HG03460 (cell line): ENCODE measurements around the gene KDM5C.

Experiments
- ATAC-seq: cut with Tn5 transposase; IDR thresholded peaks from one replicate; pipeline ENCODE4 v1.9.1; 2021; ENCODE audit not compliant: unreplicated experiment

The KDM5C gene

GRCh38 chrX:53251307-53251706 lies 26.3 kb upstream of the KDM5C start:
- ATAC-seq, result no peak

DNA sequence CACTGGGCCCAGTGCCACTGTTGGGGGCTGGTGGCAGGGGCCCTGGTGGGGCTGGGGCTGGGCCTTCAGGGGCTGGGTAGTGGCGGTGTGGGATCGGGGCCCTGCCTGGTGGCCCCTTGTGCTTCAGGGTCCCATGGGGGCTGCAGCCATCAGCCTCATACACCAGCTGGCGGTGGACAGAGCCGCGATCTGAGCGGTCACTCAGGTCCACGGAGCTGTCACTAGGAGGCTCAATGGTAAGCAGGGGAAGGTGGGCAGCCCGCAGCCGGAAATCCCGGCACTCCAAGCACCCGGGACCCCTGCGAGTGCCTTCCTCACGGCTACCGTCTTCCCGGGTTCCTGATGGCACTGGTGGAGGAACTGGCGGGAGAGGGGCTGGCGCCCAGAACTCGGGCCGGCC lies 25.5 kb upstream of the KDM5C start:
- no peak for ATAC-seq

GRCh38 chrX:53249408-53250042 lies 24.5 kb upstream of the KDM5C start:
- no peak for ATAC-seq

DNA sequence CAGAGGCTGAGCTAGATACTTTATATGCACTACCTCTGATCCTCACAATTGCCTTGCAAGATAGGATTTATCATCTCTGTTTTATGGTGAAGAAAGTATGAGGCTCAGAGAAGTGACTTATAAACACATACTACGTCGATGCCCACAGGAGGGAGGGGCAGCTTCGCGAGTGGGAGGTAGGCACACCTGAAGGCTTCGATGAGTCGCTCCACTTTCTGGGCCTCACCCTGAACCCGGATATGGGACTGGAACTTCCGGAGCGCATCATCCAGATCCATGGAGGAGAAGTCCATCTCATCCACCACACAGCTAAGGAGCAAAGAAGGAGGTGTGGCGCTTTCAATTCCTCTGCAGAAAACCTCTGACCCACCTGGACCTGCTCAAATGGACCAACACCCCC lies 22.9 kb upstream of the KDM5C start:
- no peak for ATAC-seq

DNA sequence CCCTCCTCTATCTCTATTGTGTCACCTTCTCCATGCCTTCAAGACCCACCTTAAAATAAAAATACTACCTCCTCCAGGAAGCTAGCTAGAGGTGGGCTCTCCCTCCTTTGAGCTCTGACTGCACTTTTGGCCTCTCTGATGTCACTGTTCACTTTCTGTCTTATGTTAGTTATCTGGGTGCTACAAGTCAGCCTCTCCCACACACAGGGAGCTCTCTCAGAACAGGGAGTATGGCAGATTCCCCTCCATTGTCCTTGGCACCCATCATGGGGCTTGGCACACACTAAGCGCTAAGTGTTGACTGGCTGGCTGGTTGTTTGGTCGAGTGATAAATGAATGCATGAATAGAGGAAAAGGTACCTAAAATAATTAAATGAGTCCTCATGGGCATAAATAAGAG lies 21.2 kb upstream of the KDM5C start:
- ATAC-seq, result no peak

- no peak for ATAC-seq
These were observed 19.6 kb upstream of the KDM5C start for GRCh38 chrX:53244610-53245009.

DNA sequence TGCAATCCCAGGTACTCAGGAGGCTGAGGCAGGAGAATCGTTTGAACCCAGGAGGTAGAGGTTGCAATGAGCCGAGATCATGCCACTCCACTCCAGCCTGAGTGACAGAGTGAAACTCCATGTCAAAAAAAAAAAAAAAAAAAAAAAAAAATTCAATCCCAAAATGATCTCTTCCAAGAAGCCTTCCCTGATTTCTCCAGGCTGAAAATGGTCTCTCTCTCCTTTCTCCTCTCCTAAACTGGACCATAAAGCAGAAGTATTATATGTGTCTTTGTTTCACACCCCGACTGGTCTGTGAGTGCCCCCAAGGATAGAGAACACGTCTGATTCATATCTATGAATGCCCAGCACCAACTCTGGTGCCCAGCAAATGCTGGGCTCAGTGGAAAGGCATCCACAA lies 17.3 kb upstream of the KDM5C start:
- ATAC-seq, result no peak

GRCh38 chrX:53241558-53241957 lies 16.6 kb upstream of the KDM5C start:
- no peak for ATAC-seq

- no peak for ATAC-seq
These were observed 14.5 kb upstream of the KDM5C start for GRCh38 chrX:53239474-53239873.

- no peak for ATAC-seq
These were observed 12.0 kb upstream of the KDM5C start for GRCh38 chrX:53237056-53237455.

DNA sequence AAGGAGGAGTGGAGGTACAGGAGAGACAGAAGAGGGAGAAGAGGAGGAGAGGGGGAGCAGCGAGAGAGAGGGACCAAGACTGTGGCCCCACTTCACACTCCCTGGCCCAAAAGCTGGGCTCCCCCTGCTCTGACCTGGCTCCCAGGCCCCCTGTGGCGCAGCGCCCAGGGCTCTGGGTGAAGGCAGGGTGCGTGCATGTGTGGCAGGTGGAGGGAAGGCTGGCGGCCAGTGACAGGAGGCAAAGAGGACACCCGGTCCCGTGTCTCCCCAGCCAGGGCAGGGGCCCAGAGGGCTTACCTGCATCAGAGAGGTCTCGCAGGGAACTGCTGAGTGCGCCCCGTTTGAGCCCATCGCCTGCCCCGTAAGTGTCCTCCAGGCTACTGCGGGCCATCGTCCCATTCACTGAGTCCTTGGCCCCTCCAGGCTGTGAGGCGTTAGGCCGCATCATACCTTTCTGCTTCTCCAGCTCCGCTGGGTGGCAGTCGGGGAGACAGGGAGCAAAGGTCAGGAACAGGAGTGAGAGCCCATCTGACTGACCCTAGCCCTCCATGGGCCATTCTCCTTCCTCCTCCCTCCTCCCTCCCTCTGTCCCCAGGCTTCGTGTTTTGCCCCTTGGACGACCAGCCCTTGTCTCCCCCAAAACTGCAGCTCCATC lies 11.1 kb upstream of the KDM5C start:
- ATAC-seq, result no peak

- no peak for ATAC-seq
These were observed 10.6 kb upstream of the KDM5C start for GRCh38 chrX:53235566-53235965.

GRCh38 chrX:53234484-53234883 lies 9.5 kb upstream of the KDM5C start:
- no peak for ATAC-seq

- no peak for ATAC-seq
These were observed 8.5 kb upstream of the KDM5C start for GRCh38 chrX:53233536-53233935.

- ATAC-seq, result no peak
These were observed 5.1 kb upstream of the KDM5C start for GRCh38 chrX:53230116-53230515.

- ATAC-seq, result no peak
These were observed 2.3 kb upstream of the KDM5C start for GRCh38 chrX:53227224-53227765.

DNA sequence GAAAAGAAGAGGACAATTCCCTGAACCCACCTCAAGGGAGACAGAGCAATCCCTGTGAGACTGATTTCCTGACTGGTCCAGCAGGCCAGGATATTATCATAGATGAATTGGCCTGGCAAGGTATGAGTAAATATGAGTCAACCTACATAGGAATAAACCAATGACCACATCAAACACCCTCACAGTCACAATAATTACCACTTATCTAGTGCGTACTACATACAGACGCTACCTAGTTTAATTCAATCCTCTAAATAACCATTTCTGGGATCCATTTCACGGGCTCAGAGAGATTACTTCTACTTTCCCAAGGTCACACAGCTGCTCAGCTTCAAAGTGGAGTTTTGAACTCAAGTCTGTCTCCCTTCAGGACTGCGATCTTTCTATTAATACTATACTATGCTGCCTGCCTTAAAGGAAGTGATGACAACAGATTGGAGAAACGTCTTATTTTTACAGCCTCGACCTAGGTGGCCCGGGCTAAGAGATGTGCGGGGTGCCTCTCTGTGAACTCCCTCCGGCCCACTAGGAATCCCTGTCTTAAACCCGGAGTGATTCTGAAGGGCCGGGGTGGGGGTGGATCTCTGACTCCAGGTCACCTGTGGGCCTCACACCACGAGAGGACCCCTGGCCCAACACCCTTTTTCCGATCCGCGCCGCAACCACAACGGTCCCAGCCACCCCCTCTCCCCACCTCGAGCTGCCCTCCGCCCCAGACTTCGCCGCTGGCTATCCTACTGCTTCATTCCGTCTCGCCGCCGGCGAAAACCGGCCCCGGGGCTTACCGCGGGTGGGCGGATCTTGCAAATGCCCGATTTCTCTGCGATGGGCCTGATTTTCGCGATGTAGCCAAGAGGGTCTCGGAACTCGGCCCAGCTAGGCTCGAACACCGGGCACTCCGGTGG lies 800 bp downstream of the KDM5C start:
- no peak for ATAC-seq

- ATAC-seq, result no peak
These were observed 1.8 kb downstream of the KDM5C start for GRCh38 chrX:53223068-53223693.

- no peak for ATAC-seq
These were observed 13.5 kb downstream of the KDM5C start for GRCh38 chrX:53211391-53211978.

DNA sequence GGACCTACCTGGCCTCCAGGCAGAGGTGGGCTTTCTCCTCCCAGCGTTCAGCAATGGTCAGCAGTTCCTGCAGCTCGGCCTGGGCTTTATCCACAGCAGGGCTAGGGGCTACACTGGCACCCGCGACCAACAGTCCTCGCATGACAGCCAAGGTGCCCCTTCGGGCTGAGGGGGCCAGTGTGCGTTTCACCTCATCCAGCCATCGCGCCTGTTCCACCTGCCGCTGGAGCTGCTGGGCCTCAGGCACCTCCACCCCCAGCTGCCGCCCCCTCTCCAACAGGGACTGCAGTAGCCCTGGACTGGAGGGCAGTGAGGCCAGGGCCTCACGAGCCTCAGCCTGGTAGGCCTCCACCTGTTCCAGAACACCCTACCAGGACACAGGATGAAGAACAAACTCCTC lies 28.3 kb downstream of the KDM5C start:
- ATAC-seq, result no peak

GRCh38 chrX:53195401-53195800 lies 29.6 kb downstream of the KDM5C start:
- ATAC-seq, result no peak
